ENCODE measurements around the gene DCLK3.

DCLK3 gene

DNA sequence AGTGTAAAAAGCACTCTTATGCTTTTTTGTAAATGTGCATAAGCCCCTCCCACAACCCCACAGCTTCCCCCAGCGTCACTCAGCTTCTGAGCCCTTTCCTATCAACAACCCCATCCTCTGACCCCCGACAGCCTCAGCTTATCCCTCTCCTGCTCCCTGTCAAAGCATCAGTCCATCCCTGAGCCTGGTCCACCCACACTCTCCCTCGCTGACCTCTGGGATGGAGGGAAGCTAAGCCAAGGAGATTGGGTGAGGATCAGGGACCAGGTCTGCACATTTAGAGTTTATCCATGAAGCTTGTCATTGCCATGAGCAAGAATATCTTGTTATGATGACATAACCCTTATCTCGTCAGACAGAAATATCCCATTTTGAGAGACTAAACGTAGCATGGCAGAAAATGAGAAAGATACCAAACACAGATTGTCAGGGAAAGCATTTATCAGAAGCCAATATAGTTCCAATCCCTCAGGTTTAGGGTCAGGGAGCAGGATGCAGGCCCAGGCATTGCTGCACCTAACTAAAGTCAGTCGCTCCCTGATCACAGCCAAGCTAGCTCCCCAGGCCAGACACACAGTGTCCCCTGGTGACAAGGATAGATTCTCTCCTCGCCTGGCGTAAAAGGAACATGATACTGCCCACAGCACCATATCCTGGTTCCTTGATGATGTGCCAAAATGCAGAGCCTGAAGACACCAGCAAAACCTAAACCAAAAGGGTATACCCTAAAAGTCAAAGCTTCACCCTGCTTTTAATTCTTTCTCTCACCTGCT is 66.9 kb downstream of the DCLK3 start:
- ChIA-PET POLR2A (no interaction called here), CTCF (interaction anchor here (0.6 to 0.9 kb wide), 2 partner anchors 694 to 732 kb away, joined by 3 read pairs; no protein-coding TSS in a partner anchor)
- no peak for DNase-seq (ENCODE audit: extremely low spot score)
- TF ChIP-seq, protein P1, sequence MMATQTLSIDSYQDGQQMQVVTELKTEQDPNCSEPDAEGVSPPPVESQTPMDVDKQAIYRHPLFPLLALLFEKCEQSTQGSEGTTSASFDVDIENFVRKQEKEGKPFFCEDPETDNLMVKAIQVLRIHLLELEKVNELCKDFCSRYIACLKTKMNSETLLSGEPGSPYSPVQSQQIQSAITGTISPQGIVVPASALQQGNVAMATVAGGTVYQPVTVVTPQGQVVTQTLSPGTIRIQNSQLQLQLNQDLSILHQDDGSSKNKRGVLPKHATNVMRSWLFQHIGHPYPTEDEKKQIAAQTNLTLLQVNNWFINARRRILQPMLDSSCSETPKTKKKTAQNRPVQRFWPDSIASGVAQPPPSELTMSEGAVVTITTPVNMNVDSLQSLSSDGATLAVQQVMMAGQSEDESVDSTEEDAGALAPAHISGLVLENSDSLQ (IDR thresholded peaks at IDR 0.05) = no peak
- TF ChIP-seq ARNT (IDR thresholded peaks at IDR 0.05) = no peak
- TF ChIP-seq CTBP1 (IDR thresholded peaks at IDR 0.05; ENCODE audit: borderline replicate concordance) = no peak
- no peak for TF ChIP-seq FOXA1 (IDR thresholded peaks at IDR 0.05)
- no peak for TF ChIP-seq FOXK2 (IDR thresholded peaks at IDR 0.05)
- TF ChIP-seq TARDBP (IDR thresholded peaks at IDR 0.05) = no peak
- TF ChIP-seq SP1 (IDR thresholded peaks at IDR 0.05) = no peak
- TF ChIP-seq HDGF (IDR thresholded peaks at IDR 0.05; ENCODE audit: borderline replicate concordance) = no peak
- no peak for TF ChIP-seq FOXM1 (IDR thresholded peaks at IDR 0.05; ENCODE audit: borderline replicate concordance)
- no peak for TF ChIP-seq ZNF384 (IDR thresholded peaks at IDR 0.05)
- no peak for TF ChIP-seq BHLHE40 (IDR thresholded peaks at IDR 0.05; ENCODE audit: borderline replicate concordance)
- no peak for TF ChIP-seq SUZ12 (IDR thresholded peaks at IDR 0.05)
- TF ChIP-seq LEF1 (IDR thresholded peaks at IDR 0.05; ENCODE audit: borderline replicate concordance) = no peak
- TF ChIP-seq L3MBTL2 (conservative IDR thresholded peaks at IDR 0.05) = no peak
- TF ChIP-seq ELF4 (IDR thresholded peaks at IDR 0.05) = no peak
- TF ChIP-seq NFRKB (IDR thresholded peaks at IDR 0.05) = no peak

DNA sequence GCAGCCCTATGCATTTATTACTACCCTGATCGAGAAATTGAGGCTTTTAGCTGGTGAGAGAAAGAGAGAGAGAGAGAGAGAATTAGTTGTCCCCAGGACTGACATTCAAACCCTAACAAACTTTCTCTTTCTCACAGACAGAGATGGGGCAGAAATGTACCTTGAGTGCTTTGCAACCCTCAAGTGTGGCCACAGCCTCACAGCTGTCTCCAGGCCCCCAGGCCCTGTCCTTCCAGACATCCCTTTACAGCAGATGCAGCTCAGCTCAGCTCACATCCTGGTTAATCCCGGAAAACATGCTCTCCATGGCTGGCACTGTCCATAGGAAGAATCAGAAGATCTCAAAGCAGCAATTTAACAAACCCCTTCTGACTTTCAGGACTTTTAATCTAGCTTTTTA is 67.6 kb downstream of the DCLK3 start:
- no peak for DNase-seq (ENCODE audit: extremely low spot score)
- CTCF ChIA-PET = interaction anchor here (0.6 kb wide), 1 partner anchor 693 kb away, joined by 3 read pairs; no protein-coding TSS in a partner anchor
- TF ChIP-seq FOXK2 (IDR thresholded peaks at IDR 0.05) = no peak
- TF ChIP-seq HDGF (IDR thresholded peaks at IDR 0.05; ENCODE audit: borderline replicate concordance) = no peak
- no peak for TF ChIP-seq ZNF384 (IDR thresholded peaks at IDR 0.05)
- no peak for TF ChIP-seq BHLHE40 (IDR thresholded peaks at IDR 0.05; ENCODE audit: borderline replicate concordance)
- TF ChIP-seq NFRKB (IDR thresholded peaks at IDR 0.05) = no peak
- TF ChIP-seq ARNT (IDR thresholded peaks at IDR 0.05) = no peak
- TF ChIP-seq ELF4 (IDR thresholded peaks at IDR 0.05) = no peak
- TF ChIP-seq SUZ12 (IDR thresholded peaks at IDR 0.05) = no peak
- TF ChIP-seq, protein P1 (IDR thresholded peaks at IDR 0.05) = no peak
- no peak for TF ChIP-seq LEF1 (IDR thresholded peaks at IDR 0.05; ENCODE audit: borderline replicate concordance)
- no peak for TF ChIP-seq FOXA1 (IDR thresholded peaks at IDR 0.05)
- POLR2A ChIA-PET = no interaction called here

DNA sequence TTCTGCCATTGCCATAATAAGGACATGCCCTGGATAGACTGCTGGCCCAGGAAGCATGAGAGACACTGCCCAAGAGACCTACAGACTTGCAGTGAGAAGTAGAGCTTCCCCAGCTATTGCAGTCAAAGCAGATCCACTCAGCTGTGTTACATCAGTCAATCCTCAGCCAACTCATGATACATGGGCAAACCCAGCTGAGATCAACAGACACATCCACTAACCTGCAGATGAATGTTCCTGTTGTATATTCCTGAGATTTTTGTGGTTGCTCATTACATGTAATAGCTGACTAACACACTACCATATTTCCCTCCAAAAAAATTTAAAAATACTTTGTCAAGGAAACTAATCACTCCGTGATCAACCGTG is 68.6 kb downstream of the DCLK3 start:
- no peak for DNase-seq (ENCODE audit: extremely low spot score)
- CTCF ChIA-PET = interaction anchor here (0.9 kb wide), 1 partner anchor 19 kb away, joined by 3 read pairs; no protein-coding TSS in a partner anchor
- POLR2A ChIA-PET = no interaction called here
- TF ChIP-seq NFRKB (IDR thresholded peaks at IDR 0.05) = no peak
- no peak for TF ChIP-seq BHLHE40 (IDR thresholded peaks at IDR 0.05; ENCODE audit: borderline replicate concordance)
- TF ChIP-seq ARNT (IDR thresholded peaks at IDR 0.05) = no peak
- no peak for TF ChIP-seq LEF1 (IDR thresholded peaks at IDR 0.05; ENCODE audit: borderline replicate concordance)
- no peak for TF ChIP-seq HDGF (IDR thresholded peaks at IDR 0.05; ENCODE audit: borderline replicate concordance)
- TF ChIP-seq TARDBP (IDR thresholded peaks at IDR 0.05) = no peak
- TF ChIP-seq, protein P1 (IDR thresholded peaks at IDR 0.05) = no peak
- no peak for TF ChIP-seq FOXM1 (IDR thresholded peaks at IDR 0.05; ENCODE audit: borderline replicate concordance)
- TF ChIP-seq FOXK2 (IDR thresholded peaks at IDR 0.05) = no peak
- TF ChIP-seq CTBP1 (IDR thresholded peaks at IDR 0.05; ENCODE audit: borderline replicate concordance) = no peak
- no peak for TF ChIP-seq FOXA1 (IDR thresholded peaks at IDR 0.05)
- TF ChIP-seq ZNF384 (IDR thresholded peaks at IDR 0.05) = no peak
- no peak for TF ChIP-seq ELF4 (IDR thresholded peaks at IDR 0.05)
- TF ChIP-seq SUZ12 (IDR thresholded peaks at IDR 0.05) = no peak
- no peak for TF ChIP-seq SP1 (IDR thresholded peaks at IDR 0.05)
- no peak for TF ChIP-seq L3MBTL2 (conservative IDR thresholded peaks at IDR 0.05)

DNA sequence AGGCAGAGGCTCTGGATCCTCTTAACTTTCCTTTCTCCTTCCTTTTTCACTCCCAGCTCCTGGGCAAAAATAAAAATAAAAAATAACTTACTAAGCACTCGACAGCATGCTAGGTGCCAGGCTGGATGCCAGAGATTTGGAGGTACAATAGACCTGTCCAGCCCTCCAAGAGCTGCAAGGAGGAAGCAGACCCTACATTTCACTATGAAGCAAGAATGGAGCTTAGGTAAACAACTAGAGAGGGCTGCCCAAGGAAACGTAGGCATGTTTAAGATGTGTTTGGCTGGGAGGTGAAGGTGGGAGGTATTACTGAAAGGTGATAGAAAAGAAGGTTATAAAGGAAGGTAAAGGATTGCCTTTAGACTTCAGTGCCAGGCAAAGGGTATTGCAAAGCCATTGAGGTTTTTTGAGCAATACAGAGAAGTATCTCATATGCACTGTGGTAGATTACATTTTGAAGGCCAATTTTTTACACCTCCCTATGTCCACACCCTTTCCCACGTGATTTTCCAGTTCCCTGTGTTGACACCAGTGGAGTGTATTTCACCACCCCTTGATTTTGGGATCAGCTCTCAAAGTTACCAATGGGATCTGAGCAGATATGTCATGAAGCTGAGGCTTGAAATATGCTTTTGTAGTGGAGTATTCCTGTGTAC is 69.1 kb downstream of the DCLK3 start:
- POLR2A ChIA-PET = no interaction called here
- DNase-seq (ENCODE audit: extremely low spot score) = no peak
- TF ChIP-seq, protein P1 (IDR thresholded peaks at IDR 0.05) = no peak
- TF ChIP-seq FOXA1 (IDR thresholded peaks at IDR 0.05) = no peak

DNA sequence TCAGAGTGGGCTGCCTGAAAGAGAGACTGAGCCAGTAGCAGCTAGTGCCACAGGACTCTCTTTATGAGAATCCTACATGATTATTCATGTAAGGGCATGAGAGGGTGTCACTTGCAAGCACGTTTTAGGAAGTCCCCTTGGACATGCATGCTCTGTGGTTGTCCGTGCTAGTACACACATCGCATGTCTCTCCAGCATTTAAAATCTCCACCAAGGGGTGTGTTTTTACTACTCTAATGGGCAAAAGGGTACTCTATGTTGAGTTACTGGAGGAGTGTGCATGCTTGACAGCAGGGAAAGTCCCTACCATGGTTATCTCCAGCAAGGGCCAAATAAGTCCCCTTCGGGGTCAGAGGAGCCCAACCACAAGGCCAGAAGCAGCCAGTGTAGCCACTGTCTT is 70.7 kb downstream of the DCLK3 start:
- ChIA-PET POLR2A (no interaction called here), CTCF (interaction anchor here (0.6 to 1.3 kb wide), 2 partner anchors 114 to 728 kb away, joined by 3 to 4 read pairs; no protein-coding TSS in a partner anchor)
- TF ChIP-seq, protein P1 (IDR thresholded peaks at IDR 0.05) = no peak
- TF ChIP-seq SUZ12 (IDR thresholded peaks at IDR 0.05) (no peak), ZNF384 (IDR thresholded peaks at IDR 0.05) (no peak)

More for the DNA sequence above, 69.1 kb downstream of the DCLK3 start:
- CTCF ChIA-PET = interaction anchor here (0.9 kb wide), 1 partner anchor 18 kb away, joined by 3 read pairs; no protein-coding TSS in a partner anchor

More for the DNA sequence above, 70.7 kb downstream of the DCLK3 start:
- no peak for DNase-seq (ENCODE audit: extremely low spot score)

Measured in HEK293T (cell line).